ENCODE measurements around the gene TMEM97.

- peak in 1 of 5 experiments; percentile 18 for TF ChIP-seq CTCF (IDR thresholded peaks at IDR 0.05 in 4 of 5, conservative IDR thresholded peaks at IDR 0.05 in 1 of 5)
- TF ChIP-seq POLR2A (IDR thresholded peaks at IDR 0.05) = no peak
Measured at GRCh38 chr17:28346746-28347246, 27.8 kb downstream of the TMEM97 start.
